ENCODE results near the gene RNASEH2A. TPM values are rescaled to one million over a fixed set of nuclear protein-coding genes. Genes with fewer than 3 reads are reported as not detected.
A peak's percentile ranks its signal among the peaks of the same experiment; 100 is the strongest.

RNASEH2A gene
- total and polyA plus RNA-seq, 2 experiments from 2014 or later = 16.9 to 32.3 TPM

GRCh38 chr19:12799742-12800465, 6.5 kb upstream of the RNASEH2A start:
- DNase-seq = no peak
- Histone ChIP-seq H3K4me2 (ENCODE audit: unreplicated experiment) (no peak overlapping the region), H3K27me3 (replicated peaks; ENCODE audit: insufficient read depth) (no peaks in the 10 kb centered on the region), H3K79me2 (ENCODE audit: insufficient read depth) (no peaks in the 10 kb centered on the region; the same call in 1 of the 2 replicates), H4K20me1 (ENCODE audit: insufficient read depth) (no peaks in the 10 kb centered on the region), H3K9me3 (ENCODE audit: low read depth) (no peaks in the 10 kb centered on the region), H3K4me1 (ENCODE audit: insufficient read depth) (peaks cover 5% of the 10 kb centered on the region; the same call in 1 of the 2 replicates), H3K27ac (no peak overlapping the region), H2AFZ (no peak overlapping the region), H3K9ac (no peak overlapping the region), H3K36me3 (ENCODE audit: low read depth) (no peaks in the 10 kb centered on the region), H3F3A (ENCODE audit: insufficient read depth) (peaks cover 25% of the 10 kb centered on the region; the same call in 1 of the 2 replicates), H3K4me3 (no peak overlapping the region; the same call in 1 of the 2 replicates), H3K9me2 (ENCODE audit: insufficient read depth) (no peaks in the 10 kb centered on the region)
- 90 to 91% methylated on average over 15 to 18 of the region's 18 CpGs for WGBS, 2 experiments (ENCODE audit: low coverage in 1 of 2, low lambda C conversion rate in 2 of 2, missing lambda C conversion rate in 2 of 2)
- in situ Hi-C loops (cut with MboI) = no loop called here
- TF ChIP-seq EZH2 (IDR thresholded peaks at IDR 0.05; ENCODE audit: insufficient read depth, poor library complexity, severe bottlenecking) = no peak
- no peak for TF ChIP-seq EZH2phosphoT487 (IDR thresholded peaks at IDR 0.05; ENCODE audit: insufficient read depth, low read depth)

- H3K9ac ChIP-seq = peak overlapping the region; percentile 83
- H3K4me2 ChIP-seq (ENCODE audit: unreplicated experiment) = peak overlapping the region; percentile 95
- DNase-seq = peak; percentile 30
- 0 out of 2 replicates have a peak overlapping the region, but pooled peaks have one; percentile 92 for H2AFZ ChIP-seq
- no peaks in the 10 kb centered on the region for H3K9me3 ChIP-seq (ENCODE audit: low read depth)
- no peaks in the 10 kb centered on the region; the same call in 1 of the 2 replicates for H3K79me2 ChIP-seq (ENCODE audit: insufficient read depth)
- in situ Hi-C loops (cut with MboI) = no loop called here
- no peak overlapping the region for H3K27ac ChIP-seq
- 93 to 100% methylated on average over 1 of the region's 1 CpG for WGBS, 2 experiments (ENCODE audit: low coverage in 1 of 2, low lambda C conversion rate in 2 of 2, missing lambda C conversion rate in 2 of 2)
- H3K36me3 ChIP-seq (ENCODE audit: low read depth) = no peaks in the 10 kb centered on the region
- H3K4me1 ChIP-seq (ENCODE audit: insufficient read depth) = peaks cover 5% of the 10 kb centered on the region; the same call in 1 of the 2 replicates
- peaks cover 21% of the 10 kb centered on the region; the same call in 1 of the 2 replicates for H3F3A ChIP-seq (ENCODE audit: insufficient read depth)
- H3K4me3 ChIP-seq = peak overlapping the region; percentile 83
- no peak for TF ChIP-seq EZH2phosphoT487 (IDR thresholded peaks at IDR 0.05; ENCODE audit: insufficient read depth, low read depth)
- no peak for TF ChIP-seq EZH2 (IDR thresholded peaks at IDR 0.05; ENCODE audit: insufficient read depth, poor library complexity, severe bottlenecking)
- H3K27me3 ChIP-seq (replicated peaks; ENCODE audit: insufficient read depth) = no peaks in the 10 kb centered on the region
- H3K9me2 ChIP-seq (ENCODE audit: insufficient read depth) = no peaks in the 10 kb centered on the region
- no peaks in the 10 kb centered on the region for H4K20me1 ChIP-seq (ENCODE audit: insufficient read depth)
Measured at GRCh38 chr19:12800466-12800770, 6.0 kb upstream of the RNASEH2A start.

DNA sequence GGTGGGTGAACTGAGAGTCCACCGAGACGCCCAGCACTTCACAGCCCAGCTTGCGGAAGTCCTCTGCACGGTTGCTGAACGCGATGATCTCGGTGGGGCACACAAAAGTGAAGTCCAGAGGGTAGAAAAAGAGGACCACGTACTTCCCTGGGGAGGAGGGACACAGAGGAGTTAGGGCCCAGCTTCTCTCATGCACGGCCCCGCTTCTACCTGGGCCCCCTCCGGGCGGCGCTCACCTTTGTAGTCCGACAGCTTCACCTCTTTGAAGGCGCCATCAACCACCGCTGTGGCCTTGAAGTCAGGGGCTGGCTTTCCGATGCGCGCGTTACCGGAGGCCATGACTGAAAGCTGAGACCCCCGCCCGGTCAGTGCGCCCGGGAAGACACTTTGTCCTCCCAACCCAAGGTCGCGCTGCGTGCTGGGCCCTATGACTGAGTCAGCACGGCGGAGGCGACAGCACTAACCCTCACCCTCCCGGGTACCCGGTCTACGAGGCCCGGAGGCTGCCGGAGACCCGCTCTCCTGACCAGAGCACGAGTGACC, 5.4 kb upstream of the RNASEH2A start:
- peaks cover 4% of the 10 kb centered on the region; the same call in 1 of the 2 replicates for H3K4me1 ChIP-seq (ENCODE audit: insufficient read depth)
- no peaks in the 10 kb centered on the region for H3K9me3 ChIP-seq (ENCODE audit: low read depth)
- no peaks in the 10 kb centered on the region for H4K20me1 ChIP-seq (ENCODE audit: insufficient read depth)
- H3K36me3 ChIP-seq (ENCODE audit: low read depth) = no peaks in the 10 kb centered on the region
- peak overlapping the region; percentile 95 for H3K4me2 ChIP-seq (ENCODE audit: unreplicated experiment)
- in situ Hi-C loops (cut with MboI) = no loop called here
- peak overlapping the region; percentile 92 for H2AFZ ChIP-seq
- peak; percentile 47 for DNase-seq
- no peaks in the 10 kb centered on the region; the same call in 1 of the 2 replicates for H3K79me2 ChIP-seq (ENCODE audit: insufficient read depth)
- H3K27ac ChIP-seq = no peak overlapping the region
- TF ChIP-seq EZH2 (IDR thresholded peaks at IDR 0.05; ENCODE audit: insufficient read depth, poor library complexity, severe bottlenecking) = no peak
- no peaks in the 10 kb centered on the region for H3K9me2 ChIP-seq (ENCODE audit: insufficient read depth)
- WGBS, 2 experiments (ENCODE audit: low coverage in 1 of 2, low lambda C conversion rate in 2 of 2, missing lambda C conversion rate in 2 of 2) = 11 to 14% methylated on average over 38 of the region's 38 CpGs
- H3F3A ChIP-seq (ENCODE audit: insufficient read depth) = peaks cover 17% of the 10 kb centered on the region; the same call in 1 of the 2 replicates
- H3K27me3 ChIP-seq (replicated peaks; ENCODE audit: insufficient read depth) = no peaks in the 10 kb centered on the region
- H3K9ac ChIP-seq = peak overlapping the region; percentile 83
- peak overlapping the region; percentile 83 for H3K4me3 ChIP-seq

DNA sequence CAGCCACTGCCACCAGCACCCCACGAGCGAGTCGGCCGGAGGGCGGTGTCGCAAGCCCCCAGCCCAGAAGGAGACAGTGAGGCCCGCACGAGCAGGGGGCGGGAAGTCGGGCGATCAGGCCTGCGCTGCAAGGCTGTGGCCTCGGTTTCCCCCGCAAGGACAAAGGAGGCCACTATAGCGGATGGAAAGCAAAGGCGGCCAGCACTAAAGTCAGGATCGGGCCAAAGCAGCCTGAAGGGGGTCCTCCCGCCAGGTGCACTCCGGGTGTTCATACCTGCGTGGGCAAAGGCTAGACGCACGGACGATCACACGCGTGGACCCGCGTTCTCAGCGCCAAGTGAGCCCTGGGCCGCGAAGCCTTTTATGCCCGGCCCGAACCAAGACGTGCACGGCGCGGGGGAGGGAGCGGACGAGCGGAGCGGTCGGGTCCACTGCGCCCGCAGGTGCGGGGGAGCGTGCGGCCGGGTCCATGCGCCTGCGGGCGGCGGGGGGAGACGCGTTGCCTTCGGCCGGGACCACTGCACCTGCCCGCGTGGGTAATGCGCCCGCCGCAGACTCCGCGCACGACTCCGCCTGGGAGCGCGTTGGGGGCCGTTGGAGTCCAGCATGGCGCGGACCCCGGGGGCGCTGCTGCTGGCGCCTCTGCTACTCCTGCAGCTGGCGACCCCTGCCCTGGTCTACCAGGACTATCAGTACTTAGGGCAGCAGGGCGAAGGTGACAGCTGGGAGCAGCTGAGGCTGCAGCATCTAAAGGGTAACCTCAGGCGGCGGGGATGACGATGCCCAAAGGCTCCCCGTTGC, 4.7 kb upstream of the RNASEH2A start, which contains the start of the genes PRDX2 and THSD8:
Gene PRDX2, minus strand, starts transcription at position 335 of the 801 bp plus-strand sequence. CDS start 539 bp downstream, outside the sequence.
Gene THSD8, plus strand, starts transcription at position 604 of the 801 bp plus-strand sequence. Its CDS starts 3 bp downstream, at position 607.
- DNase-seq = peak; percentile 86

More for the DNA sequence above, 4.7 kb upstream of the RNASEH2A start, which contains the start of the genes PRDX2 and THSD8:
- Histone ChIP-seq H4K20me1 (ENCODE audit: insufficient read depth) (no peaks in the 10 kb centered on the region), H3F3A (ENCODE audit: insufficient read depth) (0 out of 2 replicates have a peak, but pooled peaks cover 13% of the 10 kb centered on the region), H3K9me2 (ENCODE audit: insufficient read depth) (no peaks in the 10 kb centered on the region), H2AFZ (peak within 1 kb of the TSS; percentile 92), H3K27ac (no peak within 1 kb of the TSS), H3K9me3 (ENCODE audit: low read depth) (no peaks in the 10 kb centered on the region), H3K4me3 (peak within 1 kb of the TSS; percentile 83), H3K79me2 (ENCODE audit: insufficient read depth) (peaks cover 1% of the 10 kb centered on the region; the same call in 1 of the 2 replicates), H3K27me3 (replicated peaks; ENCODE audit: insufficient read depth) (no peaks in the 10 kb centered on the region), H3K4me2 (ENCODE audit: unreplicated experiment) (peak within 1 kb of the TSS; percentile 95), H3K9ac (peak within 1 kb of the TSS; percentile 83), H3K36me3 (ENCODE audit: low read depth) (no peaks in the 10 kb centered on the region), H3K4me1 (ENCODE audit: insufficient read depth) (no peaks in the 10 kb centered on the region)
- TF ChIP-seq EZH2 (IDR thresholded peaks at IDR 0.05; ENCODE audit: insufficient read depth, poor library complexity, severe bottlenecking) (no peak), EZH2phosphoT487 (IDR thresholded peaks at IDR 0.05; ENCODE audit: insufficient read depth, low read depth) (no peak)
- in situ Hi-C loops (cut with MboI) = no loop called here
- 1% methylated on average over 62 to 66 of the region's 78 CpGs for WGBS, 2 experiments (ENCODE audit: low coverage in 1 of 2, low lambda C conversion rate in 2 of 2, missing lambda C conversion rate in 2 of 2)
